Measurements from ENCODE around the gene GRIK1. TPM values are rescaled to one million over a fixed set of nuclear protein-coding genes. Genes with fewer than 3 reads are reported as not detected.

Gene GRIK1
- total RNA-seq, 1 donor, result not detected

DNA sequence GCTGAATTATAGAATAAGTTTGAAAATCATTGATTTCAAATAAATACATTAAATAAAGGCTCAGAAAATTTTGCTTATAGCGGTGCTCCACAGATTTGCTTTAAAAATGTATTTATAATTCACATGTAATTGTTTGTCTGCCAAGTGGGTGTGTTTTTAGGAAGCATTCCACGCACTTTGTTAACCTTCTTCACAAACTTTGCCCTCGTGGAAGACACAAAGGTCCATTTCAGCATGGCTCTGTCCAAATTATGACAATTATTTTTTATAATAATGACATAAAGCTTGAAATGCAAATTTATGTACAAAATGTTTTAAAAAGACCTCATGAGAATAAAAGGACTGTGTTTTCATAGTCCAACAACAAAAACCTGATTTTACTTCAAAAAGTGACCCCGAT is 146.1 kb downstream of the GRIK1 start:
- Histone ChIP-seq H3K9me3 (ENCODE audit: low read depth, low read length) (no peaks in the 10 kb centered on the region), H3K36me3 (ENCODE audit: insufficient read depth, low read length) (no peaks in the 10 kb centered on the region), H3K27ac (ENCODE audit: low read depth, low read length) (no peak overlapping the region), H3K4me1 (ENCODE audit: insufficient read depth, low read length) (no peaks in the 10 kb centered on the region), H3K79me2 (ENCODE audit: insufficient read depth, low read length) (no peaks in the 10 kb centered on the region), H2AFZ (ENCODE audit: low read length) (no peak overlapping the region), H3K27me3 (ENCODE audit: insufficient read depth, low read length) (no peaks in the 10 kb centered on the region), H3K4me2 (ENCODE audit: insufficient read depth, low read length) (no peak overlapping the region), H3K4me3 (ENCODE audit: insufficient read depth, low read length) (no peak overlapping the region), H4K20me1 (ENCODE audit: insufficient read depth, low read length) (no peaks in the 10 kb centered on the region)
- no peak for TF ChIP-seq CTCF (IDR thresholded peaks at IDR 0.05; ENCODE audit: extremely low read depth, low read depth, low read length)
- DNase-seq (ENCODE audit: insufficient read length, low spot score, missing footprints), result no peak

- H2AFZ ChIP-seq (ENCODE audit: low read length), result no peak overlapping the region
- H3K9me3 ChIP-seq (ENCODE audit: low read depth, low read length), result no peaks in the 10 kb centered on the region
- no peaks in the 10 kb centered on the region for H3K36me3 ChIP-seq (ENCODE audit: insufficient read depth, low read length)
- H4K20me1 ChIP-seq (ENCODE audit: insufficient read depth, low read length), result no peaks in the 10 kb centered on the region
- H3K27ac ChIP-seq (ENCODE audit: low read depth, low read length), result no peak overlapping the region
- H3K79me2 ChIP-seq (ENCODE audit: insufficient read depth, low read length), result no peaks in the 10 kb centered on the region
- TF ChIP-seq CTCF (IDR thresholded peaks at IDR 0.05; ENCODE audit: extremely low read depth, low read depth, low read length), result no peak
- no peak for DNase-seq (ENCODE audit: insufficient read length, low spot score, missing footprints)
- H3K4me2 ChIP-seq (ENCODE audit: insufficient read depth, low read length), result no peak overlapping the region
- no peak overlapping the region for H3K4me3 ChIP-seq (ENCODE audit: insufficient read depth, low read length)
- no peaks in the 10 kb centered on the region for H3K4me1 ChIP-seq (ENCODE audit: insufficient read depth, low read length)
- H3K27me3 ChIP-seq (ENCODE audit: insufficient read depth, low read length), result no peaks in the 10 kb centered on the region
Observed at GRCh38 chr21:29789393-29789792, 150.4 kb downstream of the GRIK1 start.

GRCh38 chr21:29788752-29789151 is 151.0 kb downstream of the GRIK1 start:
- Histone ChIP-seq H3K79me2 (ENCODE audit: insufficient read depth, low read length) (no peaks in the 10 kb centered on the region), H3K9me3 (ENCODE audit: low read depth, low read length) (no peaks in the 10 kb centered on the region), H3K4me3 (ENCODE audit: insufficient read depth, low read length) (no peak overlapping the region), H3K27me3 (ENCODE audit: insufficient read depth, low read length) (no peaks in the 10 kb centered on the region), H4K20me1 (ENCODE audit: insufficient read depth, low read length) (no peaks in the 10 kb centered on the region), H3K4me2 (ENCODE audit: insufficient read depth, low read length) (no peak overlapping the region), H3K27ac (ENCODE audit: low read depth, low read length) (no peak overlapping the region), H3K4me1 (ENCODE audit: insufficient read depth, low read length) (no peaks in the 10 kb centered on the region), H2AFZ (ENCODE audit: low read length) (no peak overlapping the region), H3K36me3 (ENCODE audit: insufficient read depth, low read length) (no peaks in the 10 kb centered on the region)
- no peak for DNase-seq (ENCODE audit: insufficient read length, low spot score, missing footprints)
- TF ChIP-seq CTCF (IDR thresholded peaks at IDR 0.05; ENCODE audit: extremely low read depth, low read depth, low read length), result no peak

DNA sequence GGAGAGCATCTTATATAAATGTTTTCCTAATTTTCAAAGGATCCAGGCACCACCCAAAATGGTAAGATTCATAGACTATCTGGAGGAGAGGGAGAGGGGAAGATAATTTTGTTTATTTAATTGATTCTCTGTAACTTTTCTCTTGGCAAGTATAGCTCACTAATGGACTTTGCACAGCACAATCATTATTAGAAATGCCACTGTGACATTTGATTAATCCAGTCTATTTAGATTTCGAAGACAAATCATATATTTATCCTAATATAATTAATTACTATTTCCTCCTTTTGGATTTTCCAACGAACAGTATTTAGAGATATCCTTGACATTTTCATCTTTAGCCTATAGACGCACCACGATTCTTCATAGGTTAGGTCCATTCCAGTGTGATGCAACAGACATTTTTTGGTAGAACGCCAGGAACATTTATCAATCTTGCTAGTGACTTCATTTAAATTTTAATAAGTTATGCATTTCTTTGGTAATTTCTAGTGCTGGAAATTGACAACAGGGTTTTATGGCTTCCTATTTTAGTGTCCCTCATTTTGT is 152.4 kb downstream of the GRIK1 start:
- no peak for TF ChIP-seq CTCF (IDR thresholded peaks at IDR 0.05; ENCODE audit: extremely low read depth, low read depth, low read length)
- Histone ChIP-seq H3K36me3 (ENCODE audit: insufficient read depth, low read length) (no peaks in the 10 kb centered on the region), H3K27me3 (ENCODE audit: insufficient read depth, low read length) (no peaks in the 10 kb centered on the region), H3K4me2 (ENCODE audit: insufficient read depth, low read length) (no peak overlapping the region), H2AFZ (ENCODE audit: low read length) (no peak overlapping the region), H3K9me3 (ENCODE audit: low read depth, low read length) (no peaks in the 10 kb centered on the region), H3K4me1 (ENCODE audit: insufficient read depth, low read length) (no peaks in the 10 kb centered on the region), H3K4me3 (ENCODE audit: insufficient read depth, low read length) (no peak overlapping the region), H3K27ac (ENCODE audit: low read depth, low read length) (no peak overlapping the region), H4K20me1 (ENCODE audit: insufficient read depth, low read length) (no peaks in the 10 kb centered on the region), H3K79me2 (ENCODE audit: insufficient read depth, low read length) (no peaks in the 10 kb centered on the region)
- DNase-seq (ENCODE audit: insufficient read length, low spot score, missing footprints), result no peak
